ENCODE results near the gene OSM.

OSM gene

DNA sequence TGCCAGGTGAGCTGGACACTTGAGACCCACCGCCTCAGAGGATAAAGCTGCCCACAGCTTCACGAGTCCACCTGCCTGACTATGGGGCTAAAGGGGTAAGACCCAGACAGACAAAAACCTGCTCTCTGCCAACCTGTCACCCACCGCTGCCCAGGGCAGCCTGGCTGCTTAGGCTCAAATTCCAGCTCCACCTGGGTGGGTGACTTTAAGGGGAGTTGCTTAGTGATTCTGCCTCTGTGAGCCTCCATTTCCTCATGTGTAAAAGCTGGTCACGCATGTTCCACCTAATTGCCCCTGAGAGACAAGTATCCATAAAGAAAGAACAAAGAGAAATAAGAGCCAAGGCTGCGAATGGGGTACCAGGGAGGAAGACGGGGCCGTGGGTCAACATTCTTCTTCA lies 26.4 kb upstream of the OSM start:
- no peaks in the 10 kb centered on the region for H3K36me3 ChIP-seq (replicated peaks; ENCODE audit: insufficient read depth, low read length)
- no peak overlapping the region for H3K4me3 ChIP-seq (ENCODE audit: low read length)
- no peaks in the 10 kb centered on the region for H3K9me3 ChIP-seq (replicated peaks; ENCODE audit: insufficient read depth, low read length)
- H3K27ac ChIP-seq (ENCODE audit: low read length), result no peak overlapping the region
- H3F3A ChIP-seq (ENCODE audit: insufficient read depth, low read length), result peaks cover 20% of the 10 kb centered on the region
- no peaks in the 10 kb centered on the region for H3K79me2 ChIP-seq (ENCODE audit: low read length)
- H2AFZ ChIP-seq (ENCODE audit: low read length), result no peak overlapping the region
- no peaks in the 10 kb centered on the region for H3K9me2 ChIP-seq (replicated peaks; ENCODE audit: insufficient read depth, low read length)
- no peak for DNase-seq
- H3K27me3 ChIP-seq (replicated peaks; ENCODE audit: insufficient read depth, low read length), result no peaks in the 10 kb centered on the region
- no peak overlapping the region for H3K4me2 ChIP-seq (ENCODE audit: low read depth, low read length)
- peaks cover 17% of the 10 kb centered on the region; the same call in 1 of the 2 replicates for H3K4me1 ChIP-seq (ENCODE audit: low read length)
- no peak overlapping the region for H3K9ac ChIP-seq (ENCODE audit: low read length)
- TF ChIP-seq EZH2phosphoT487 (IDR thresholded peaks at IDR 0.05; ENCODE audit: low read length), result no peak
- TF ChIP-seq, protein P1, sequence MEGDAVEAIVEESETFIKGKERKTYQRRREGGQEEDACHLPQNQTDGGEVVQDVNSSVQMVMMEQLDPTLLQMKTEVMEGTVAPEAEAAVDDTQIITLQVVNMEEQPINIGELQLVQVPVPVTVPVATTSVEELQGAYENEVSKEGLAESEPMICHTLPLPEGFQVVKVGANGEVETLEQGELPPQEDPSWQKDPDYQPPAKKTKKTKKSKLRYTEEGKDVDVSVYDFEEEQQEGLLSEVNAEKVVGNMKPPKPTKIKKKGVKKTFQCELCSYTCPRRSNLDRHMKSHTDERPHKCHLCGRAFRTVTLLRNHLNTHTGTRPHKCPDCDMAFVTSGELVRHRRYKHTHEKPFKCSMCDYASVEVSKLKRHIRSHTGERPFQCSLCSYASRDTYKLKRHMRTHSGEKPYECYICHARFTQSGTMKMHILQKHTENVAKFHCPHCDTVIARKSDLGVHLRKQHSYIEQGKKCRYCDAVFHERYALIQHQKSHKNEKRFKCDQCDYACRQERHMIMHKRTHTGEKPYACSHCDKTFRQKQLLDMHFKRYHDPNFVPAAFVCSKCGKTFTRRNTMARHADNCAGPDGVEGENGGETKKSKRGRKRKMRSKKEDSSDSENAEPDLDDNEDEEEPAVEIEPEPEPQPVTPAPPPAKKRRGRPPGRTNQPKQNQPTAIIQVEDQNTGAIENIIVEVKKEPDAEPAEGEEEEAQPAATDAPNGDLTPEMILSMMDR (IDR thresholded peaks at IDR 0.05; ENCODE audit: low read length), result no peak
- no peak for TF ChIP-seq EZH2 (optimal IDR thresholded peaks at IDR 0.05; ENCODE audit: low read depth, low read length)
- H4K20me1 ChIP-seq (ENCODE audit: insufficient read depth, low read length), result no peaks in the 10 kb centered on the region

DNA sequence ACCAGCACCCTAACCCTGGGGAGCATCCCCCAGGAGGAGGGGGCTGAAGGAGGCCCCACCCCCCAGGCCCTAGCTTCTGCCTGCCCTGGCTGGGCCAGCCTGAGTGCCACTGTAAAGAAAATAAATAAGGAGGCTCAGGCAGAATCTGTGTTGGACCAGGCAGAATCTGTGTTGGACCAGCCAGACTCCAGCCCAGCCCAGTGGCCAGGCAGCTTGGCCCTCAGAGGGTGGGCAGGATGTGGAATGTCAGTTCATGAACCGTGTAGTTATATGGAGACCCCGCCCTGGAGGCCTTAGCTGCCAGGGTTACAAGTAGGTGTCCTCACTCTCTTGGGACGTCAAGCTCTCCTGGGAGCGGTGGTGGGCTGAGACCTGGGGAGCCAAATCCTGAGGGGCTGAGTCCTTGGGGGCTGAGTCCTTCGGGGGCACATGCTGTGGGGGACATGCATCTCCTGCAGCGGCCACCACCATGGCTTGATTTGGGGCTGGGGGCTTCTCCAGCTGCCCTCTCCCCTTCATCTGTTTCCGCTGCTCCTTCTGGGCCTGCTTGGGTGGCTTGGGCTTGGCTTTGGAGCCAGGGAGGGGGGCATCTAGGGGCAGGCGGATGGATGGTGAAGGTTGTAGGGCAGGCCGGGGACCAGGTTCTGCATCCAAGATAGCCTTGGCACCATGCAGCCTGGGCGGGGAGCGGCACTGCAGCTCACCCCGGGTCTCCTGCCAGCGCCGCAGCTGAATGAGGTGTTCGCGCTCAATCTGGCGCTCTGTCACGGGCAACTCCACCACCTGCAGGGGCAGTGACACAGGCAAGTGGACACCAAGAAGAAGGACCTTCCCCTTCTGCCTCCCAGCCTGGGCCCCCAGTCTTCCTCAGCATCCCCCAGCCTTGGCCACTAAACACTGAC lies 25.7 kb upstream of the OSM start:
- no peaks in the 10 kb centered on the region for H3K9me2 ChIP-seq (replicated peaks; ENCODE audit: insufficient read depth, low read length)
- no peaks in the 10 kb centered on the region for H3K27me3 ChIP-seq (replicated peaks; ENCODE audit: insufficient read depth, low read length)
- H2AFZ ChIP-seq (ENCODE audit: low read length), result no peak overlapping the region
- H3K9me3 ChIP-seq (replicated peaks; ENCODE audit: insufficient read depth, low read length), result no peaks in the 10 kb centered on the region
- H3K4me2 ChIP-seq (ENCODE audit: low read depth, low read length), result no peak overlapping the region
- no peaks in the 10 kb centered on the region for H4K20me1 ChIP-seq (ENCODE audit: insufficient read depth, low read length)
- no peak overlapping the region for H3K4me3 ChIP-seq (ENCODE audit: low read length)
- peaks cover 17% of the 10 kb centered on the region; the same call in 1 of the 2 replicates for H3K4me1 ChIP-seq (ENCODE audit: low read length)
- no peak for DNase-seq
- TF ChIP-seq EZH2 (optimal IDR thresholded peaks at IDR 0.05; ENCODE audit: low read depth, low read length) (no peak), EZH2phosphoT487 (IDR thresholded peaks at IDR 0.05; ENCODE audit: low read length) (no peak)
- TF ChIP-seq, protein P1 (IDR thresholded peaks at IDR 0.05; ENCODE audit: low read length), result no peak
- no peaks in the 10 kb centered on the region for H3K36me3 ChIP-seq (replicated peaks; ENCODE audit: insufficient read depth, low read length)
- H3K27ac ChIP-seq (ENCODE audit: low read length), result no peak overlapping the region
- no peaks in the 10 kb centered on the region for H3K79me2 ChIP-seq (ENCODE audit: low read length)
- peaks cover 20% of the 10 kb centered on the region for H3F3A ChIP-seq (ENCODE audit: insufficient read depth, low read length)
- no peak overlapping the region for H3K9ac ChIP-seq (ENCODE audit: low read length)

DNA sequence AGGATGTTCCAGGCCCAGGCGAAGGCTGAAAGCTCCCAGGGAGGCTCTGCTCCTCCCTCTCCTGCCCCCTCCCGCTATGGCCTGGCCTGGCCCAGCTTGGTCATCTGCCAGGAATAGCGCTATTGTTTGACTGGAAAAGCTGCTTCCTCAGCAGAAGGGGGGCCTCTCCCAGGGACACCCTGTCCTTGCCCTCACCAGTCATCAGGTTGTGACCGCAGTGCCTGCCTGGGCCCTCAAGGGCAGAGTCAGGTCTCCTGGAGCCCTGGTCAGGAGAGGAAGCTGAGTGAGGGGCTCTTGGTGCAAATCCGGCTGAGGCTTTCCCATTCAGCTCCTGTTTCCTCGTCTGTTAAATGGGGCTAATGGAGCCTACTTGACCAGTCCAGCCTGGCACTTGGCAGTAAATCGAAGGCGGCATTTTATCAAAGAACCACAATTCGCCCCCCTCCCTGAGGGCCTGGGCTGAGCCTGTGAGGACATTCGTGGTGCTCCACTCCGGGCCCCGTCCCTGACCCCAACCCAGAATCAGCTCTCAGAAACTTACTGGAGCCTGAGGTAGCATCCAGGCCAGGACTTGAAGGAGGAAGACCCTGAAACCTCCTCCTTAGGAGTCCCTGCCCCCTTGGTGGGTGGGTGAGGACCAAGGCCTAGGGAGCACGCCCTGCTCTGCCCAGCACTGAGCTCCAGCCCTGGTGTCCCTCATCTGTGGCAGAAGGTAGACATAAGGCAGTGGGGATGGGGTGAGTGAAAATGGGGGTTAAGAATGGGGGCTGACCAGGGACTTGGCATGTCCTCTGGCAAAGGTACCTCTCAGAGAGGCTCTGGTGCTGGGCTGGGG lies 24.6 kb upstream of the OSM start:
- H3K4me2 ChIP-seq (ENCODE audit: low read depth, low read length), result no peak overlapping the region
- H4K20me1 ChIP-seq (ENCODE audit: insufficient read depth, low read length), result no peaks in the 10 kb centered on the region
- no peaks in the 10 kb centered on the region for H3K9me2 ChIP-seq (replicated peaks; ENCODE audit: insufficient read depth, low read length)
- H3K27me3 ChIP-seq (replicated peaks; ENCODE audit: insufficient read depth, low read length), result no peaks in the 10 kb centered on the region
- no peaks in the 10 kb centered on the region for H3K79me2 ChIP-seq (ENCODE audit: low read length)
- peaks cover 20% of the 10 kb centered on the region for H3F3A ChIP-seq (ENCODE audit: insufficient read depth, low read length)
- H3K4me1 ChIP-seq (ENCODE audit: low read length), result peaks cover 17% of the 10 kb centered on the region; the same call in 1 of the 2 replicates
- no peak overlapping the region for H3K4me3 ChIP-seq (ENCODE audit: low read length)
- H3K27ac ChIP-seq (ENCODE audit: low read length), result no peak overlapping the region
- H3K9ac ChIP-seq (ENCODE audit: low read length), result no peak overlapping the region
- H3K9me3 ChIP-seq (replicated peaks; ENCODE audit: insufficient read depth, low read length), result no peaks in the 10 kb centered on the region
- DNase-seq, result no peak
- no peaks in the 10 kb centered on the region for H3K36me3 ChIP-seq (replicated peaks; ENCODE audit: insufficient read depth, low read length)
- H2AFZ ChIP-seq (ENCODE audit: low read length), result no peak overlapping the region
- TF ChIP-seq, protein P1 (IDR thresholded peaks at IDR 0.05; ENCODE audit: low read length), result no peak
- TF ChIP-seq EZH2phosphoT487 (IDR thresholded peaks at IDR 0.05; ENCODE audit: low read length) (no peak), EZH2 (optimal IDR thresholded peaks at IDR 0.05; ENCODE audit: low read depth, low read length) (no peak)
